HG03103 (cell line): Measurements from ENCODE around the gene S100PBP.
A peak's percentile ranks its signal among the peaks of the same experiment; 100 is the strongest.

Source experiments
- ATAC-seq: cut with Tn5 transposase; IDR thresholded peaks from one replicate; pipeline ENCODE4 v1.9.1; 2021; ENCODE audit warnings: low read depth; ENCODE audit not compliant: unreplicated experiment

Gene S100PBP

DNA sequence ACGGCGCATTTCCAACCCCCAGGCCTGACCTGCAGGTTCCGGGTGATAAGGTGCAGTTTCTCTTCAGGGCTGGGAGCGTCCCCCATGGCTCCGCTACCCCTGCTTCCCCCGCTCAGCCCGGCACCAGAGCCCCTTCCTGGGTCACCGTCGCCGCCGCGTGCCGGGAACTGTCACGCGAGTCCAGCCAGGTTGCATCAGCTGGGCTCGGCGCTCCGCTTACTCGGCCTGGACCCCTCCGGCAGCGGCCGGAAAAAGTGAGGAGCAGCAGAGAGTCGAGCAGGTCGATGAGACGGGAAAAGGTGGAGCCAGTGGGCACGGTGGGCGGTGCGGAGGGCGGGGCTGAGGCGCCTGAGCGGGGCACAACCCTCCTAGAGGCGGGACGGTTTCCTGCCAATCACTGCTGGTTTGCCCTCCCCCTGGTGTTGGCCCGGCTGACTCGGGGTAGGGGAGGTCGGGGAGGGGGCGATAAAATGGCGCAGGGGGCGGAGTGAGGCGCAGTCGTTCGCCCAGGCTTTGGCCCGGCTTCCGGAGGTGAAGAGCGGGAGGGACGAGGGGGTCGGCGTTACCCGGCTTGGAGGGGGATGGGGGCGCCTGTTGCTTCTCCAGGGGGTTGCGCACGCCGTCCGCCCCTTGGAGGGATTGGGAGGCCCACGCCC lies at the start of gene S100PBP, which contains the start of gene YARS1:
TSS of gene S100PBP (plus strand) at position 495 of the 656 bp plus-strand sequence. CDS start 8,447 bp downstream, outside the sequence.
TSS of gene YARS1 (minus strand) at position 200 of the 656 bp plus-strand sequence. CDS start at position 86, 114 bp downstream.
- peak; percentile 83 for ATAC-seq

DNA sequence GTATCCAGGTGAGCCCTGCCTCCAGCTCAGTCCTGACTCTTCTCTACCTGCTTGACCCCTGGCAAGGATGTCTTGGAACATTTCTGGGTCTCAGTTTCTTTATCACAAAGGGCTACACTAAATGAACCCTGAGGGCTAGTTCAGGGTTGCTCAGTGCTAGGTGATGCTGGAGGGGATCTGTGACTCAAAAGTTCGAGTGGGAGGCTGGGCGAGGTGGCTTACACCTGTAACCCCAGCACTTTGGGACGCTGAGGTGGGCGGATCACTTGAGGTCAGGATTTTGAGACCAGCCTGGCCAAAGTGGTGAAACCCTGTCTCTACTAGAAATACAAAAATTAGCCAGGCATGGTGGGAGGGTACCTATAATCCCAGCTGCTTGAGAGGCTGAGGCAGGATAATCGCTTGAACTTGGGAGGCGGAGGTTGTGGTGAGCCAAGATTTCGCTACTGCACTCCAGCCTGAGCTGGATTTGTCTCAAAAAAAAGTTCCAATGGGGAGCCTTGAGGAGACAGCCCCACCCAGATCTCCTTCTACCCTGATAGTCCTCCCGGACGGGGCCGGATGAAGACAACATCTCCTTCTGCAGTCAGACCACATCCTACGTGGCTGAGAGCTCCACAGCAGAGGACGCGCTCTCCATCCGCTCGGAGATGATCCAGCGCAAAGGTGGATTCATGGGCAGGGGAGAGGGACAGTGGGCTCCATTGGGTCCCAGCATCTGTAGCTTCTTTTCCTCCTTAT lies 49.2 kb upstream of the S100PBP start:
- no peak for ATAC-seq

DNA sequence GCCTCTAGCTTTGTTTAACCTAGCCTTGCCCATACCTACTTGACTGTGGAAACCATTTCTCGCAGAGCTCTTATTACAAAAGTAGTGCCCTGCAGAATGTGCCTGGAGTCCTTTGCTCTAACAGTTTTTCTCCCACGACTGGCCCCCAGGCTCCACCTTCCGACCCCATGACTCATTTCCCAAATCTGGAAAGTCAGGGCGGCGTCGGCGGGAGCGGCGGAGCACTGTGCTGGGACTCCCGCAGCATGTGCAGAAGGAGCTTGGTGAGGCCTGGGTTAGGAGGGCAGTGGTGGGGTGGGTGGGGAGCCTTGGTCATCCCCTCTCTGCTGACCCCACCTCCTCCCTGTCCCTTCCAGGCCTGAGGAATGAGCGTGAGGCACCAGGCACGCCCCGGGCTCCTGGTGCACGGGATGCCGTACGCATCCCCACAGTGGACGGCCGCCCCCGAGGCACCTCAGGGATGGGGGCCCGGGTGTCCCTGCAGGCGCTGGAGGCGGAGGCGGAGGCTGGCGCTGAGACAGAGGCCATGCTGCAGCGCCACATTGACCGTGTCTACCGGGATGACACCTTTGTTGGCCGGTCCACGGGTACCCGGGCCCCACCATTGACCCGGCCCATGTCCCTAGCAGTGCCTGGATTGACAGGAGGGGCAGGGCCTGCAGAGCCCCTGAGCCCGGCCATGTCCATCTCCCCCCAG lies 47.8 kb upstream of the S100PBP start:
- no peak for ATAC-seq

DNA sequence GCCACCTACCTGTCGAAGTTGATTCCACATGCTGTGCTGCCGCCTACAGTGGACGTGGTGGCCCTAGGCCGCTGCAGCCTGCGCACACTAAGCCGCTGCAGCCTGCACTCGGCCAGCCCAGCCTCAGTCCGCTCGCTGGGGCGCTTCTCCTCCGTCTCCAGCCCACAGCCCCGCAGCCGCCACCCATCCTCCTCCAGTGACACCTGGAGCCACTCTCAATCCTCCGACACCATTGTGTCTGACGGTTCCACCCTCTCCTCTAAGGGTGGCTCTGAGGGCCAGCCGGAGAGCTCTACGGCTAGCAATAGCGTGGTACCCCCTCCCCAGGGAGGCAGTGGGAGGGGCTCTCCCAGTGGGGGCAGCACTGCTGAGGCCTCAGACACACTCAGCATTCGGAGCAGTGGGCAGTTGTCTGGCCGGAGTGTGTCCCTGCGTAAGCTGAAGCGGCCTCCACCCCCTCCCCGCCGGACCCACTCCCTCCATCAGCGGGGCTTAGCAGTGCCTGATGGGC lies 47.2 kb upstream of the S100PBP start:
- ATAC-seq, result no peak

DNA sequence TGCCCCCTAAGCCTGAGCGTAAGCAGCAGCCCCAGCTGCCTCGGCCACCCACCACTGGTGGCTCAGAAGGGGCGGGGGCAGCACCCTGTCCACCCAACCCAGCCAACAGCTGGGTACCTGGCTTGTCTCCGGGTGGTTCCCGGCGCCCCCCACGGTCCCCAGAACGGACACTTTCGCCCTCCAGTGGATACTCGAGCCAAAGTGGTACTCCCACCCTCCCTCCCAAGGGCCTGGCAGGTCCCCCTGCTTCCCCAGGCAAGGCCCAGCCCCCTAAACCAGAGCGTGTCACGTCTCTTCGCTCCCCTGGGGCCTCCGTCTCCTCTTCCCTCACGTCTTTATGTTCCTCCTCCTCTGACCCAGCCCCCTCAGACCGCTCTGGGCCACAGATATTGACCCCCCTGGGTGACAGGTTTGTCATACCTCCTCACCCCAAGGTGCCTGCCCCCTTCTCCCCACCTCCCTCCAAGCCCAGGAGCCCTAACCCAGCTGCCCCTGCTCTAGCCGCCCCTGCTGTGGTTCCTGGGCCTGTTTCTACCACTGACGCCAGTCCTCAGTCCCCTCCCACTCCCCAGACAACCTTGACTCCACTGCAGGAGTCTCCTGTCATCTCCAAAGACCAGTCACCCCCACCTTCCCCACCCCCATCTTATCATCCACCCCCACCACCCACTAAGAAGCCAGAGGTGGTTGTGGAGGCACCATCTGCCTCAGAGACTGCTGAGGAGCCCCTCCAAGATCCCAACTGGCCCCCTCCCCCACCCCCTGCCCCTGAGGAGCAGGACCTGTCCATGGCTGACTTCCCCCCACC lies 46.5 kb upstream of the S100PBP start:
- no peak for ATAC-seq

DNA sequence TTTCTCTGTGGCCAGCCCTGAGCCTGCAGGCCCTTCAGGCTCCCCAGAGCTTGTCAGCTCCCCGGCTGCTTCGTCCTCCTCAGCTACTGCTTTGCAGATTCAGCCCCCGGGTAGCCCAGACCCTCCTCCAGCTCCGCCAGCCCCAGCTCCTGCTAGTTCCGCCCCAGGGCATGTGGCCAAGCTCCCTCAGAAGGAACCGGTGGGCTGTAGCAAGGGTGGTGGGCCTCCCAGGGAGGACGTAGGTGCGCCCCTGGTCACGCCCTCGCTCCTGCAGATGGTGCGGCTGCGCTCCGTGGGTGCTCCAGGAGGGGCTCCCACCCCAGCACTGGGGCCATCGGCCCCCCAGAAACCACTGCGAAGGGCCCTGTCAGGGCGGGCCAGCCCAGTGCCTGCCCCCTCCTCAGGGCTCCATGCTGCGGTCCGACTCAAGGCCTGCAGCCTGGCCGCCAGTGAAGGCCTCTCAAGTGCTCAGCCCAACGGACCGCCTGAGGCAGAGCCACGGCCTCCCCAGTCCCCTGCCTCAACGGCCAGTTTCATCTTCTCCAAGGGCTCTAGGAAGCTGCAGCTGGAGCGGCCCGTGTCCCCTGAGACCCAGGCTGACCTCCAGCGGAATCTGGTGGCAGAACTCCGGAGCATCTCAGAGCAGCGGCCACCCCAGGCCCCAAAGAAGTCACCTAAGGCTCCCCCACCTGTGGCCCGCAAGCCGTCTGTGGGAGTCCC lies 45.7 kb upstream of the S100PBP start:
- ATAC-seq, result no peak

DNA sequence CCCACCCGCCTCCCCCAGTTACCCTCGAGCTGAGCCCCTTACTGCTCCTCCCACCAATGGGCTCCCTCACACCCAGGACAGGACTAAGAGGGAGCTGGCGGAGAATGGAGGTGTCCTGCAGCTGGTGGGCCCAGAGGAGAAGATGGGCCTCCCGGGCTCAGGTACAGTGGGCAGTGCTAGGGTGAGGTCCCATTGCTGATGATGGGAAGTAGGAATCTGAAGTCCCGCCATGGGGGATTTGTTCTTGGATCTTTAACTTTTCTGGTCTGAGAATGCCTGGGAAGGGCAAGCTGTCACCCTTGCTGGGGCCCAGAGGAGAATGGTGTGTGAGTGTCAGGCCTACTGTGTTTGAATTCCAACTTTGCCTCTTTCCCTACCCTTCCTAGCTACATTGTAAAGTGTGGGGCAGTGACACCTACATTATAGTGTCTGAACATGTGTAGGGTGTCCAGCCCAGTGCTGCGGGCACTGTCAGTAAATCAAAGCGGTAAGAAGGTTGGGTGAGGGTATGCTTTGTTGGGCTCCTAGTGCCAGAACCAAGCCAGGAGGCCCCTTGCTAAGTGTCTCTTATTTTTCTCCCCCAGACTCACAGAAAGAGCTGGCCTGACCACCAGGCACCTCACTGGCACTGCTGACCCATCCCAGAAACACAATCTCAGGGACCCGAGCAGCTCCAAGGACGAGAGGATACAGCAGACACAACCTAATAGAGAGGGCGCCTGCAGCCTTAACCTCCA lies 45.0 kb upstream of the S100PBP start:
- ATAC-seq, result no peak

DNA sequence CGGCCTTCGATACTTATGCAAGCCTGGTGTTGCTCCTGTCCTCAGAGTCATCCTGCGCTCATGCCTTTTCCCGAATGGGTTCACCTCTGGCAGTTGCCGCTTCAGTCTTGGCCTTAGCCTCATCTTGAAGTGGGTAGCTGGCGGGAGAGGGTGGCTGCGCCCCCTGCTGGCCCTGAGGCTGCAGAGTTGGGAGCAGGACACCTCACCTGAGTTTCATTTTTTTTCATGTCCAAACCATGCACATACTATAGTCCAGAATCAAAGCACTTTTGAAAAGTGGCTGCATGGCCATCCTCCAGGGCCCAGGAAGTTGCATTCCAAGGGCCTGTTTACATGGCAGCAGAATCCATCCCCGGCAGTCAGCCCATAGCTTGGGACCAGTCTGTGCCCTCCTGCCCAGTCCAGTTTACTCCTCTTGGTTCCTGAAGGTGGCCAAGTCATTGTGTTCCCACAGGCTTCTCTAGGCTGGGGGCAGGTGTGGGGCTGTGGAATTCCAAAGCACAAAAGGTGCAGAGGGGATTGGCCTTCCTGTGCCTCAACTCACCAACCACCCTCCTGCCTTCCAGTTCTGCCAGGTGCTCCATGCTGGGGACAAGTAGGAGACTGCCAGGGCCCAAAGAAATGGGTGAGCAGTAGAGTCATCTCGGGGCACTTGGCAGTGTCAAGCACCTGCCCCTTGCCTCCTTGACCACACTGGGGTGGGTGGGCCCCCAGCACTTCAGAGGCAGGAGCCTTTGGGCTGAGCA lies 44.3 kb upstream of the S100PBP start:
- ATAC-seq, result no peak

DNA sequence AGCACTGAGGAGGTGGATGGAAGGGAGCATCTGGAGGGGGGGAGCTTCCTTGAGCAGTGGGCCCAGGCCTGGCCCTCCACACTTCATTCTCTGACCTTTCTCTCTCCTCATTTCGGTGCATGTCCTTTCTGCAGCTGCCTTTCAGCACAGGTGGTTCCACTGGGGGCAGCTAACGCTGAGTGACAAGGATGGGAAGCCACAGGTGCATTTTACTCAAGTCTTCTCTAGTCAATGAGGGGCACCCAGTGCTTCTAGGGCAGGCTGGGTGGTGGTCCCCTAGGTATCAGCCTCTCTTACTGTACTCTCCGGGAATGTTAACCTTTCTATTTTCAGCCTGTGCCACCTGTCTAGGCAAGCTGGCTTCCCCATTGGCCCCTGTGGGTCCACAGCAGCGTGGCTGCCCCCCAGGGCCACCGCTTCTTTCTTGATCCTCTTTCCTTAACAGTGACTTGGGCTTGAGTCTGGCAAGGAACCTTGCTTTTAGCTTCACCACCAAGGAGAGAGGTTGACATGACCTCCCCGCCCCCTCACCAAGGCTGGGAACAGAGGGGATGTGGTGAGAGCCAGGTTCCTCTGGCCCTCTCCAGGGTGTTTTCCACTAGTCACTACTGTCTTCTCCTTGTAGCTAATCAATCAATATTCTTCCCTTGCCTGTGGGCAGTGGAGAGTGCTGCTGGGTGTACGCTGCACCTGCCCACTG lies 43.5 kb upstream of the S100PBP start:
- ATAC-seq, result no peak

DNA sequence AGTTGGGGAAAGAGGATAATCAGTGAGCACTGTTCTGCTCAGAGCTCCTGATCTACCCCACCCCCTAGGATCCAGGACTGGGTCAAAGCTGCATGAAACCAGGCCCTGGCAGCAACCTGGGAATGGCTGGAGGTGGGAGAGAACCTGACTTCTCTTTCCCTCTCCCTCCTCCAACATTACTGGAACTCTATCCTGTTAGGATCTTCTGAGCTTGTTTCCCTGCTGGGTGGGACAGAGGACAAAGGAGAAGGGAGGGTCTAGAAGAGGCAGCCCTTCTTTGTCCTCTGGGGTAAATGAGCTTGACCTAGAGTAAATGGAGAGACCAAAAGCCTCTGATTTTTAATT lies 43.0 kb upstream of the S100PBP start:
- no peak for ATAC-seq

DNA sequence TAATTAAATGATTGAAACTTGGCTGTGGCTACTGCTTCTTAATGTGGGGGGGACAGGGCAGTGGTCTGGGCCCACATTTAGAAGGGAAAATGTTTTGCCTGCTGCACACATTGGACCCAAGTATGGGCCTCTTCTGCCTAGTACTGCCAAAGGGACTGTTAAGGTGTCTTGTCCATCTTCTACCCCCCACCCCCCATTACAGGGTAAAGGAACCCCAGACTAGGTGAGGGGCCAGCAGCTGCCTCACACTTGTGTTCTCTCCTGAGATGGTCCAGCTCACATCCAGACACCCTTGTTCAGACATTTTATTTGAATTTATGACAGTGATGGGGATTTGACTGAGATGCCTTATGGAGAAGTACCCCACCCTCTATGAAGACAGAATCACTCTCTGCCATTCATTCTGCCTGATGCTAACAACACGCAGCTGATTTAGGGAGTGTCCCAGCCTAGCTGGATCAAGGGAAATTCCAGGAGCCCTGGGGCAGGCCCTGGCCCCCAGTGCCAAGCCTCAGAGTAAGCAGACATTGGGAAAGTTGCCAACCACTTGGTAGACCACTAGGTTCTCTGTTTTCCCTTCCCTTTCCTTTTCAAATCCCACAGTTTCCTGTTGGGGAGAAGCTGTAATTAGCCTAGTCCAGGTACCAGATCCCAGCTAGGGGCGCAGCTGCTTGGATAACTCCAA lies 42.4 kb upstream of the S100PBP start:
- no peak for ATAC-seq

DNA sequence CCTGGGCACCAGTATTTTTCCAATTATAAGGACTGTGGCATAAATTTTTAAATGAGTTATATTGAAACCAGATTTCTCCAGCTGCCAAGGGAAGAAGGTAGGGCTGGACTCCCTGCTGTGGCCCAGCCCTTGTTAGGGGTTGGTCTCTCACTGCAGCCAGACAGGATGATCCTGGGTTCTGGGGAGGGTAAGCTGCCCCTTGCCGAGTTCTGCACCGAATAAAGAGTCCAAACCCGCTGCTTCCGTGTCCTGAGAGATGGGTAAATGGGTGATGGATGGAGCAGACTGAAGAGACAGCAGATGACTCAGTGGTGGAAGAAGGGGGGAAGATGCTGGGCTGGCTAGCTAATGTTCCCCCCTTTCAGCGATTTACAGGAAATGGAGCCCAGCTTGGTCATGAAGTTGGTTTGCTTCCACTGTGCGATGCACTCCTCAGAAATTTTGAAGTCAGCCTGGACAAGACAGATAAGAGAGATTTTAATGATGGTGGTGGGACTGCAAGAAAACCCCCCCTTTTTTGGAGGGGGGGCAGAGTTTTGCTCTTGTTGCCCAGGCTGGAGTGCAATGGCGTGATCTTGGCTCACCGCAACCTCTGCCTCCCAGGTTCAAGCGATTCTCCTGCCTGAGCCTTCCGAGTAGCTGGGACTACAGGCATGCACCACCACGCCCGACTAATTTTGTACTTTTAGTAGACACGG lies 41.7 kb upstream of the S100PBP start:
- no peak for ATAC-seq

DNA sequence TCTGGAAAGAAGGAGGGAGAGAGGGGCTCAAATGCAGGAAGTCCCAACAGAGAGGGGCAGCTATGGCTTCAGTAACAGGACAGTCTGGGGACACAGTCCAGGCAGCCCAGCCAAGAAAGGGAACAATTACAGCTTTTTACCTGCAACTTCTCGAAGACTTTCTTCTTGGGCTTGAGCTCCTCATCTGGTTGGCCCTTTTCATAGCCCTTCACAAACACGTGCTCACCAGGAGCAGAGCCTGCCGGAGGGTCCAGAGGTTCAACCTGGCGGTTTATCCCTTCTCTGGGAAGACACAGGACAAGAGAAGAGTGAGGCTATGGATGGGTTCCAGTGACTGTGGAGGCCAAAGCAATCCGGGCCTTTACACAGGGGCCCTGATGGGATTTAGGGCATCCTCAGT lies 38.2 kb upstream of the S100PBP start:
- no peak for ATAC-seq

DNA sequence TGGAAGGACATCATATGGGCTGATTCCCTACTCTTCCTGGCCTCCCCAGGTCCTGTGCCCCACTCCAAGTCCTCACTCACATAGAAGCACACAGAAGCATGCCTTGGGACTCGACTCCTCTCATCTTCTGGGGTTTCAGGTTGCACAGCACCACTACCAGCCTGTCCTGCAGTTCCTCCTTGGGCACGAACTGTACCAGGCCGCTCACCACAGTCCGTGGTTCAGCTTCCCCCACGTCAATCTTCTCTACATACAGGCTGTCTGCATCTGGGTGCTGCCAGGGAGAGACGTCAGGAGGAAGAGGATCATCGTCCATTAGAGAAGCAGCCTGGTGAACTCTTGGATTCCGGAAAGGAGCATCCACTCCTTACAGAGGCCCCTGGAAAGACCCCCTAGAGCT lies 37.4 kb upstream of the S100PBP start:
- no peak for ATAC-seq

DNA sequence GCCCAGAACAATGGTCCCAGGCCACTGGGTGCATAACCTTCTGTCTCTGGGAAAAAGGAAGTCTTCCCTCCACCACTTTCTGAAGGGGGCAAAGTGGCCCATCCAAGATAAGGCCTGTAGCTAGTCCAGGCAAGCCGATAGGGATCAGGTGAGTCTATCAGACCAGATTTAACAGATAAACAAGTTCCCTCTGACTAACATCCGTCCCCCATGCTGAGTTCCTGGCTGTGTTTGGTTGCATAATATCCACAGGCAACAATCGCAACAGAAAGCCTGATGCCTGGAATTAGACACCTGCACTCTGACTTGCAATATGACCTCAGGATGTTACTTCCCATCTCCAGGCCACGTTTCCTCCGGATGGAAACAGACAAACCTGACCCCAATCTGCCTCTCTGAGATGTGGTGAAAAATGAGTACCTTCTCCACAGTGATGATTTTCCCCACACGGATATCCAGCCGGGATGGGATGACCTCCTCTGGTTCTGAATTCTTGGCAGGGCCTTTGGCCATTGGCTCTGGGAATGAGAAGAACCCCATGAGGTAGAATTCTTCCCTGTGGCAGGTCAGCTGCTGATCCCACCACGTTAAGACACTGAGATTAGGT lies 36.7 kb upstream of the S100PBP start:
- ATAC-seq, result no peak

DNA sequence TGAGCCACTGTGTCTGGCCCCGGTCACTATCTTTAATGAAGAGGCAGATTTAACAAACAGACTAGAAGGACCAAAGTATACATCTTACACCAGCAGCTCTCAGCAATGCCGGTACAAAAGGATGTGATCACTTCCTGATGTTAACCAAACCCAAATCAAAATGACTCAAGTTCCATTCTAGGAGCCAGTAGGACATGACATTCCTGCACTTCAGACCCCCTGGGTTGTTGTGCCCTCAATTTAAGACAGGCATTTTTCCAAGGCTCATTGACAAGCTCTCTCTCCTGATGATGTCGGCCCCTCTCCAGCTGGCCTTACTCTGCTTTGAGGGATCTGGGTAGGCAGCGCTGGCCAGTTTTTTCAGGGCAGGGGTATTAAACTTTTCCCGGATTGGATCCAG lies 35.4 kb upstream of the S100PBP start:
- no peak for ATAC-seq
